Measurements from ENCODE around the gene ATP7A.

ATP7A gene

DNA sequence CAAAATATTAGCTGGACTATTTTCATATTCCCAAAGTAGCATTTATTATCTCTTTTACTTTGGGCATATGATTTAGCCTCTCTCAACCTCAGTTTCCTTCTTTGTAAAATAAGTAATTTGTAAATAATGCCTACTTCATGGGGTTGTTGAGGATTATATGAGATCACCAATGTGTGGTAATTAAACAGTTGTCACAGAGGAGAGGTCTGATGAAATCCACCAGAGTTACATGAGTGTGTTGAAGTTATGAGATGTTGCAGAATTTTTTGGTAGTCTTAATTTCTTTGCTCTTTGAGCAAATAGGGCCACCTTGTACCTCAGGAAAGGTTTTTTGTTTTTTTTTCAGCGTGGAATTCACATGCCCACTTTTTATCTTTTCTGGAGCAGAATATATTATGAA, 9.8 kb upstream of the ATP7A start:
- H3K4me3 ChIP-seq (ENCODE audit: low read depth, low read length, poor library complexity, severe bottlenecking): peak overlapping the region; percentile 99
- no peaks in the 10 kb centered on the region for H3K9me3 ChIP-seq (ENCODE audit: low read length)
- peaks cover 49% of the 10 kb centered on the region for H3K36me3 ChIP-seq (ENCODE audit: insufficient read depth, low read length)
- H3K9me2 ChIP-seq (ENCODE audit: low read depth, low read length): no peaks in the 10 kb centered on the region
- peak overlapping the region; percentile 100 for H3K9ac ChIP-seq (ENCODE audit: low read length)
- no peaks in the 10 kb centered on the region for H3K27me3 ChIP-seq (ENCODE audit: insufficient read depth, low read length)
- H3K27ac ChIP-seq (ENCODE audit: low read depth, low read length, poor library complexity, severe bottlenecking): peak overlapping the region; percentile 95
- H3K4me1 ChIP-seq (ENCODE audit: insufficient read depth, low read length, severe bottlenecking): peaks cover 18% of the 10 kb centered on the region
- H3K4me2 ChIP-seq (ENCODE audit: low read length): peak overlapping the region; percentile 74
- no peaks in the 10 kb centered on the region for H4K20me1 ChIP-seq (ENCODE audit: insufficient read depth, low read length)
- H2AFZ ChIP-seq (ENCODE audit: low read length): no peak overlapping the region
- H3K79me2 ChIP-seq (ENCODE audit: insufficient read depth, low read length): peaks cover 34% of the 10 kb centered on the region
- no peaks in the 10 kb centered on the region for H3F3A ChIP-seq (ENCODE audit: insufficient read depth, low read length)
- TF ChIP-seq, protein P1, sequence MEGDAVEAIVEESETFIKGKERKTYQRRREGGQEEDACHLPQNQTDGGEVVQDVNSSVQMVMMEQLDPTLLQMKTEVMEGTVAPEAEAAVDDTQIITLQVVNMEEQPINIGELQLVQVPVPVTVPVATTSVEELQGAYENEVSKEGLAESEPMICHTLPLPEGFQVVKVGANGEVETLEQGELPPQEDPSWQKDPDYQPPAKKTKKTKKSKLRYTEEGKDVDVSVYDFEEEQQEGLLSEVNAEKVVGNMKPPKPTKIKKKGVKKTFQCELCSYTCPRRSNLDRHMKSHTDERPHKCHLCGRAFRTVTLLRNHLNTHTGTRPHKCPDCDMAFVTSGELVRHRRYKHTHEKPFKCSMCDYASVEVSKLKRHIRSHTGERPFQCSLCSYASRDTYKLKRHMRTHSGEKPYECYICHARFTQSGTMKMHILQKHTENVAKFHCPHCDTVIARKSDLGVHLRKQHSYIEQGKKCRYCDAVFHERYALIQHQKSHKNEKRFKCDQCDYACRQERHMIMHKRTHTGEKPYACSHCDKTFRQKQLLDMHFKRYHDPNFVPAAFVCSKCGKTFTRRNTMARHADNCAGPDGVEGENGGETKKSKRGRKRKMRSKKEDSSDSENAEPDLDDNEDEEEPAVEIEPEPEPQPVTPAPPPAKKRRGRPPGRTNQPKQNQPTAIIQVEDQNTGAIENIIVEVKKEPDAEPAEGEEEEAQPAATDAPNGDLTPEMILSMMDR (IDR thresholded peaks at IDR 0.05; ENCODE audit: low read length): no peak
- no peak for TF ChIP-seq EZH2 (IDR thresholded peaks at IDR 0.05; ENCODE audit: borderline replicate concordance, low read length)

DNA sequence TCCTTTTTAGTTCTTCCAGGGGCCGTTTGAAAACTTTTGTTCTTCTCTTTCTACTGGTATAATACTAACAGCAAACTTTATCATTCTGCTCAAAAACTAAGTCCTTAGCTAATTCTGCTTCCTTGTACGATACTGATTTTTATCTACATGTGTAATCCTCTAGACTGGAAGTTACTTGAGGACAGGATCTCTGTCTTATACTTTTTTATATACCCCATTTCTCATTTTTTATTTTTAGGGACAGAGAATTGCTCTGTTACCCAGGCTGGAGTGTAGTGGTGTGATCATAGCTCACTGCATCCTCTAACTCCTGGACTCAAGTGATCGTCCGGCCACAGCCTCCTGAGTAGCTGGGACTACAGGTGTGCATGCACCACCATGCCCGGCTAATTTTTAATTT, 9.0 kb upstream of the ATP7A start:
- Histone ChIP-seq H3K79me2 (ENCODE audit: insufficient read depth, low read length) (peaks cover 34% of the 10 kb centered on the region), H4K20me1 (ENCODE audit: insufficient read depth, low read length) (no peaks in the 10 kb centered on the region), H3K4me2 (ENCODE audit: low read length) (peak overlapping the region; percentile 74; the same call in 1 of the 2 replicates), H3K4me1 (ENCODE audit: insufficient read depth, low read length, severe bottlenecking) (peaks cover 15% of the 10 kb centered on the region), H3K9me2 (ENCODE audit: low read depth, low read length) (no peaks in the 10 kb centered on the region), H3K36me3 (ENCODE audit: insufficient read depth, low read length) (peaks cover 54% of the 10 kb centered on the region), H3K27me3 (ENCODE audit: insufficient read depth, low read length) (no peaks in the 10 kb centered on the region), H2AFZ (ENCODE audit: low read length) (no peak overlapping the region), H3K9ac (ENCODE audit: low read length) (no peak overlapping the region), H3K4me3 (ENCODE audit: low read depth, low read length, poor library complexity, severe bottlenecking) (no peak overlapping the region), H3K9me3 (ENCODE audit: low read length) (no peaks in the 10 kb centered on the region), H3F3A (ENCODE audit: insufficient read depth, low read length) (no peaks in the 10 kb centered on the region), H3K27ac (ENCODE audit: low read depth, low read length, poor library complexity, severe bottlenecking) (no peak overlapping the region)
- no peak for TF ChIP-seq EZH2 (IDR thresholded peaks at IDR 0.05; ENCODE audit: borderline replicate concordance, low read length)
- TF ChIP-seq, protein P1 (IDR thresholded peaks at IDR 0.05; ENCODE audit: low read length): no peak

DNA sequence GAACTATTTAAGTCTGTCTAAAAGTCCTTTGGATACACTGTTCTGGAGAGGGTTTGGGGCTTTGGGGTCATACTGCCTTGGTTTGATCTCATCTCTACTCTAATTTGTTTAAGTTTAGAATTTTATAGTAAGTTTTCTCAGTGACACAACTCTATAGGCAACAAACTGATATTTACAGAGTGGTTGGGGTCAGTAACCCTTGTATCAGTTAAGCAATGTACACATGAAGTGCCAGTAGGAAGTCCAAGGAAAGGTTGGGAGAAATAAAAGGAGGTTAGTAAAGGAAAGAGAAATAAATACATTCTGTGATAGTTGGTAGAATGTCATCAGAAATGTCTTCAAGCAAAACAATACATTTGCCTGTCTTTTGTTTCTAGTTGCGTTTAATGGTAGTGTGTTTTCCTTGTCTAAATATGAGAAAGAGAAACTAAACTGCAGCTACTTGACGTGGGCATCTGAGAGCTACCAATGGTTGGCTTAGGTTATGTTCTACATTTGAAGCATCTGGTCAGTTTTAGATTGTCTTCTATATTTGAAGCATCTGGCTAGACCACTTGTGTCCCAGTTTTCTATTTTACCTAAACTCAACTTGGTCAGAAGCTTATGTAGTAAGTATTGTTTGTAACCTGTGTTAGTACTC, 6.9 kb downstream of the ATP7A start:
- H3K4me2 ChIP-seq (ENCODE audit: low read length): peak overlapping the region; percentile 55

More for the DNA sequence above, 6.9 kb downstream of the ATP7A start:
- peaks cover 9% of the 10 kb centered on the region for H3K79me2 ChIP-seq (ENCODE audit: insufficient read depth, low read length)
- H3K27ac ChIP-seq (ENCODE audit: low read depth, low read length, poor library complexity, severe bottlenecking): no peak overlapping the region
- H3K9me3 ChIP-seq (ENCODE audit: low read length): no peaks in the 10 kb centered on the region
- H3K9ac ChIP-seq (ENCODE audit: low read length): no peak overlapping the region; the same call in 1 of the 2 replicates
- no peaks in the 10 kb centered on the region for H3K27me3 ChIP-seq (ENCODE audit: insufficient read depth, low read length)
- H3K4me3 ChIP-seq (ENCODE audit: low read depth, low read length, poor library complexity, severe bottlenecking): peak overlapping the region; percentile 44
- no peak overlapping the region for H2AFZ ChIP-seq (ENCODE audit: low read length)
- H3F3A ChIP-seq (ENCODE audit: insufficient read depth, low read length): no peaks in the 10 kb centered on the region
- H3K36me3 ChIP-seq (ENCODE audit: insufficient read depth, low read length): no peaks in the 10 kb centered on the region
- H3K9me2 ChIP-seq (ENCODE audit: low read depth, low read length): no peaks in the 10 kb centered on the region
- H3K4me1 ChIP-seq (ENCODE audit: insufficient read depth, low read length, severe bottlenecking): peaks cover 31% of the 10 kb centered on the region
- no peaks in the 10 kb centered on the region for H4K20me1 ChIP-seq (ENCODE audit: insufficient read depth, low read length)
- TF ChIP-seq EZH2 (IDR thresholded peaks at IDR 0.05; ENCODE audit: borderline replicate concordance, low read length): no peak
- TF ChIP-seq, protein P1 (IDR thresholded peaks at IDR 0.05; ENCODE audit: low read length): no peak

Measured in OCI-LY1 (cell line).